Measurements from ENCODE around the gene SFT2D3.

SFT2D3 gene

GRCh38 chr2:127681288-127681804 is 20.0 kb upstream of the SFT2D3 start:
- H3K27me3 ChIP-seq (ENCODE audit: insufficient read depth, low read length), result peaks cover 35% of the 10 kb centered on the region
- H3K36me3 ChIP-seq (ENCODE audit: insufficient read depth, low read length), result no peaks in the 10 kb centered on the region
- no peak overlapping the region for H3K4me3 ChIP-seq (ENCODE audit: low read length)
- H3K9me3 ChIP-seq (ENCODE audit: low read length), result no peaks in the 10 kb centered on the region
- H3K4me1 ChIP-seq (ENCODE audit: insufficient read depth, low read length), result peaks cover 5% of the 10 kb centered on the region
- H2AFZ ChIP-seq (ENCODE audit: low read depth, low read length), result no peak overlapping the region

DNA sequence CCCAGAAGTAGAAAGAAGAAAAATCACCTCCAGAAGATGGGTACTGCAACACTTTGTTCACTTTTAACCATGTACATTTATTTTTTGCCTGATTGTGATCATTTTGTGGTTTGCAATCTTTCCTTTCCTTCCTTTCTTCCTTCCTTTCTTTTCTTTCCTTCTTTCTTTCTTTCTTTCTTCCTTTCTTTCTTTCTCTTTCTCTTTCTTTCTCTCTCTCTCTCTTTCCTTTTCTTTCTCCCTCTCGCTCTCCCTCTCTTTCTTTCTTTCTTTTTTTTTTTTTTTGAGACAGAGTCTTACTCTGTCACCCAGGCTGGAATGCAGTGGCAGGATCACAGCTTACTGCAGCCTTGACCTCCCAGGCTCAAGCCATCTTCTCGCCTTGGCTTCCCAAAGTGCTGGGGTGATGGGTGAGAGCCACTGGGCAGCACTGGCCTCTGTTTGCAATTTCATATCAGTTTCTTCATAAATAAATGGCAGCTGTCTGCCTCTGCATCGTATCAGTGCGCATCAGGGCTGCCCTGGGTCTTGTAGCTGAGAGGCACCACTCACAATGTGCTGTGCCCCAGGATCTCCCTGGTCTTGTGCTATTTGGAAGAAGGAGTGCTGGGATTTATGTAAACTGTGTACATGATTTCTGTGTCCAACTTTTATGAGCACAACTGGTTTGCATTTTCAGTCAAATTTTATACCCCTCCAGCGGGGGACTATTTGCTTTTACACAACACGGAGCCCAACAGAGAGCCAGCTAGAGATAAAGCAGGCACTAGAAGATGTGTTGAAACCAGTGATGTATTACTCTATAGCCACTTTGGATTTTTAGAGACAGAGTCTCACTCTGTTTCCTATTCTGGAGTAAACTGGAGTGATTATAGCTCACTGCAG is 19.1 kb upstream of the SFT2D3 start:
- H3K9me3 ChIP-seq (ENCODE audit: low read length), result no peaks in the 10 kb centered on the region
- H3K4me3 ChIP-seq (ENCODE audit: low read length), result no peak overlapping the region
- no peaks in the 10 kb centered on the region for H3K36me3 ChIP-seq (ENCODE audit: insufficient read depth, low read length)
- no peak overlapping the region for H2AFZ ChIP-seq (ENCODE audit: low read depth, low read length)
- H3K4me1 ChIP-seq (ENCODE audit: insufficient read depth, low read length), result peaks cover 5% of the 10 kb centered on the region
- H3K27me3 ChIP-seq (ENCODE audit: insufficient read depth, low read length), result peaks cover 27% of the 10 kb centered on the region

DNA sequence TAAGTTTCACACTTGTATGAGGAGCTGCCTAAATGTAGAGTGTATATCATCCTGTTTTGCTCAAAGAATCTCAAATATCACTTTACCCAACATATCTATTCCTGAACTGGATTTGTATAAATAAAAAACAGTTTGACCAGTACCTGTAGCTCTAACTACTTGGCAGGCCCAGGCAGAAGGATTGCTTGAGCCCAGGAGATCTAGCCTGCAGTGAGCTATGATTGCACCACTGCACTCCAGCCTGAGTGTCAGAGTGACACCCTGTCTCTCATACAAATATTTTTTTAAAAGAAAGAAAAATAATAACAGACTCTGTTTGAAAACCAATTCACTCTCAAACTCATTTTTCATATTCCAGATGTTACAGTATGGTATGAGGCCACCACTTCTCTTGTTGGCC is 18.2 kb upstream of the SFT2D3 start:
- Histone ChIP-seq H3K4me3 (ENCODE audit: low read length) (no peak overlapping the region), H3K4me1 (ENCODE audit: insufficient read depth, low read length) (peaks cover 5% of the 10 kb centered on the region), H3K9me3 (ENCODE audit: low read length) (no peaks in the 10 kb centered on the region), H3K36me3 (ENCODE audit: insufficient read depth, low read length) (no peaks in the 10 kb centered on the region), H3K27me3 (ENCODE audit: insufficient read depth, low read length) (peaks cover 20% of the 10 kb centered on the region), H2AFZ (ENCODE audit: low read depth, low read length) (no peak overlapping the region)

GRCh38 chr2:127683757-127684156 is 17.5 kb upstream of the SFT2D3 start:
- Histone ChIP-seq H3K36me3 (ENCODE audit: insufficient read depth, low read length) (no peaks in the 10 kb centered on the region), H3K27me3 (ENCODE audit: insufficient read depth, low read length) (peaks cover 14% of the 10 kb centered on the region), H2AFZ (ENCODE audit: low read depth, low read length) (no peak overlapping the region), H3K4me1 (ENCODE audit: insufficient read depth, low read length) (peaks cover 5% of the 10 kb centered on the region), H3K4me3 (ENCODE audit: low read length) (no peak overlapping the region), H3K9me3 (ENCODE audit: low read length) (no peaks in the 10 kb centered on the region)

DNA sequence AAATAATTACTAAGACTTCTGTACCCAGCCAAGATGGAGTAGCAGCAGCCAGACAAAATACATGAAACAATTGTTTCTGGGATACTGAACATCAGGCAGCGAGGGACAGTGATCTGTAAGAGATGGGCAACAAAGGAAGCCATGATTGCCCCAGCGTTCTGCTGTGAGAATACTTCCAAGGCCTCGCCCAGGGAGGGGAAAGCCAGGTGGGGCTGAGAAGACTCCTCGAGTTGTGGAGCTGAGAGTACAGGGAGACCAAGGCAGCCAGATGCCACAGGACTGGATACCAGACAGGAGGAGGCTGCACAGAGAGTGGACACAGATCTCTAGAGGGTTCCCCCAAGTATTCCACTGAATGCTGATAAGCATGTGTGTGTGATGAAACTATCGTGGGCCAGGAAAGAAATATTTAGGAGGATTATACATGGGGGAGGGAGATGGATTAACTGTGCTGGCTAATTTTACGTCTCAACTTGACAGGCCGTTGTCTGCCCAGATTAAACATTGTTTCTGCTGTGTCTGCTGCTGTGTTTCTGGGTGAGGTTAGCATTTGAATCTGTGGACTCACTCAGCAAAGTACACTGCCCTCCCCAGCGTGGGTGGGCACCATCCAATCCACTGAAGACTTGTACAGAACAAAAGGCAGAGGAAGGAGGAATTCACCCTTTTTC is 15.8 kb upstream of the SFT2D3 start:
- Histone ChIP-seq H3K4me1 (ENCODE audit: insufficient read depth, low read length) (peaks cover 5% of the 10 kb centered on the region), H3K36me3 (ENCODE audit: insufficient read depth, low read length) (no peaks in the 10 kb centered on the region), H2AFZ (ENCODE audit: low read depth, low read length) (no peak overlapping the region), H3K27me3 (ENCODE audit: insufficient read depth, low read length) (no peaks in the 10 kb centered on the region), H3K9me3 (ENCODE audit: low read length) (peaks cover 3% of the 10 kb centered on the region), H3K4me3 (ENCODE audit: low read length) (no peak overlapping the region)

GRCh38 chr2:127688405-127688804 is 12.9 kb upstream of the SFT2D3 start:
- Histone ChIP-seq H3K36me3 (ENCODE audit: insufficient read depth, low read length) (no peaks in the 10 kb centered on the region), H3K27me3 (ENCODE audit: insufficient read depth, low read length) (no peaks in the 10 kb centered on the region), H3K4me3 (ENCODE audit: low read length) (no peak overlapping the region), H3K9me3 (ENCODE audit: low read length) (peaks cover 3% of the 10 kb centered on the region), H3K4me1 (ENCODE audit: insufficient read depth, low read length) (no peaks in the 10 kb centered on the region), H2AFZ (ENCODE audit: low read depth, low read length) (no peak overlapping the region)

- H3K36me3 ChIP-seq (ENCODE audit: insufficient read depth, low read length), result no peaks in the 10 kb centered on the region
- H3K27me3 ChIP-seq (ENCODE audit: insufficient read depth, low read length), result no peaks in the 10 kb centered on the region
- no peak overlapping the region for H2AFZ ChIP-seq (ENCODE audit: low read depth, low read length)
- H3K4me3 ChIP-seq (ENCODE audit: low read length), result no peak overlapping the region
- H3K9me3 ChIP-seq (ENCODE audit: low read length), result peaks cover 3% of the 10 kb centered on the region
- no peaks in the 10 kb centered on the region for H3K4me1 ChIP-seq (ENCODE audit: insufficient read depth, low read length)
These were observed 10.6 kb upstream of the SFT2D3 start for GRCh38 chr2:127690696-127691095.

DNA sequence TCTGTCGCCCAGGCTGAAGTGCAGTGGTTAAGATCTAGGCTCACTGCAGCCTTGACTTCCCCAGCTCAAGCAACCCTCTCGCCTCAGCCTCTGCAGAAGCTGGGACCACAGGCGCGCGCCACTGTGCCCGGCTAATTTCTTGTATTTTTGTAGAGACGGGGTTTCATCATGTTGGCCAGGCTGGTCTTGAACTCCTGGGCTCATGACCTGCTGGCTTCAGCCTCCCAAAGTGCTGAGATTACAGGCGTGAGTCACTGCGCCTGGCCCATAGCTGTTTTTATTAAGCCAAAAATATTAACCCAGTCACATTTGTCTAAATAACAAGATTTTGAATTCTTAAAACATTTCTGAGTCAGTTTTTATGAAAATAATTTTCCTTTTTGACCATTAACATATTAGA is 6.3 kb upstream of the SFT2D3 start:
- no peak overlapping the region for H3K4me3 ChIP-seq (ENCODE audit: low read length)
- H3K9me3 ChIP-seq (ENCODE audit: low read length), result peaks cover 3% of the 10 kb centered on the region
- no peak overlapping the region for H2AFZ ChIP-seq (ENCODE audit: low read depth, low read length)
- H3K4me1 ChIP-seq (ENCODE audit: insufficient read depth, low read length), result no peaks in the 10 kb centered on the region
- no peaks in the 10 kb centered on the region for H3K36me3 ChIP-seq (ENCODE audit: insufficient read depth, low read length)
- H3K27me3 ChIP-seq (ENCODE audit: insufficient read depth, low read length), result no peaks in the 10 kb centered on the region

- H3K4me1 ChIP-seq (ENCODE audit: insufficient read depth, low read length), result peaks cover 5% of the 10 kb centered on the region
- no peaks in the 10 kb centered on the region for H3K36me3 ChIP-seq (ENCODE audit: insufficient read depth, low read length)
- H3K4me3 ChIP-seq (ENCODE audit: low read length), result no peak overlapping the region
- no peaks in the 10 kb centered on the region for H3K9me3 ChIP-seq (ENCODE audit: low read length)
- no peak overlapping the region for H2AFZ ChIP-seq (ENCODE audit: low read depth, low read length)
- H3K27me3 ChIP-seq (ENCODE audit: insufficient read depth, low read length), result no peaks in the 10 kb centered on the region
These were observed 5.5 kb upstream of the SFT2D3 start for GRCh38 chr2:127695491-127696472.

DNA sequence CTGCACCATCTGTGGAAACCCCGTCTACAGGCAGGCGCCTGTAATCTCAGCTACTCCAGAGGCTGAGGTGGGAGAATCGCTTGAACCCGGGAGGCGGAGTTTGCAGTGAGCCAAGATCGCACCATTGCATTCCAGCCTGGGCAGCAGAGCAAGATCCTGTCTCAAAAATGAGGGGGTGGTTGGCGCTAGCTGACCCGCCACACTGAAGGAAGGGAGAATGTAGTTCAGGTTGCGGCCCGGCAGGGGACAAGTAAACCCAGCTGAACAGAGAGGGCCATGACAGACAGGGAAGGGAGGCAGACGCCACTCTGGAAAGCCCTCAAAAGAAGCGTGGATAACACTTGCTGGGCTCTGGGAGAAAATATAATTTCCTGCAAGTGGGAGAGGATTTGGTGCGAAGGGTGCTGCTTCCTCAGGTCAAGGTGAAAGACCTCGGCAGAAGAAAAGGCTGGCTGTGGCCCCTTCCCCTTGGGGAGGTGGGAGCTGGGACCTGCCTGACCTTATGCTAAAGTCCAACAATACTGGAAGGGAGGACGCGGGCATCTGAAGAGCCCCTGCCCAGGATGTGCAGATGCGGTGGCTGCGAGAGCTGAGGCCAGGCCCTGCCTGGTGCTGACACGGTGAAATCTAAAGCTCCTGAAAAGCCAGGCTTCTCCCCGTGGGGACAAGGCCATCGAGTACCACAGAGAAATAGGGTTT is 3.7 kb upstream of the SFT2D3 start:
- Histone ChIP-seq H3K4me1 (ENCODE audit: insufficient read depth, low read length) (peaks cover 9% of the 10 kb centered on the region), H3K9me3 (ENCODE audit: low read length) (no peaks in the 10 kb centered on the region), H2AFZ (ENCODE audit: low read depth, low read length) (no peak overlapping the region), H3K36me3 (ENCODE audit: insufficient read depth, low read length) (peaks cover 2% of the 10 kb centered on the region), H3K27me3 (ENCODE audit: insufficient read depth, low read length) (no peaks in the 10 kb centered on the region), H3K4me3 (ENCODE audit: low read length) (no peak overlapping the region)

DNA sequence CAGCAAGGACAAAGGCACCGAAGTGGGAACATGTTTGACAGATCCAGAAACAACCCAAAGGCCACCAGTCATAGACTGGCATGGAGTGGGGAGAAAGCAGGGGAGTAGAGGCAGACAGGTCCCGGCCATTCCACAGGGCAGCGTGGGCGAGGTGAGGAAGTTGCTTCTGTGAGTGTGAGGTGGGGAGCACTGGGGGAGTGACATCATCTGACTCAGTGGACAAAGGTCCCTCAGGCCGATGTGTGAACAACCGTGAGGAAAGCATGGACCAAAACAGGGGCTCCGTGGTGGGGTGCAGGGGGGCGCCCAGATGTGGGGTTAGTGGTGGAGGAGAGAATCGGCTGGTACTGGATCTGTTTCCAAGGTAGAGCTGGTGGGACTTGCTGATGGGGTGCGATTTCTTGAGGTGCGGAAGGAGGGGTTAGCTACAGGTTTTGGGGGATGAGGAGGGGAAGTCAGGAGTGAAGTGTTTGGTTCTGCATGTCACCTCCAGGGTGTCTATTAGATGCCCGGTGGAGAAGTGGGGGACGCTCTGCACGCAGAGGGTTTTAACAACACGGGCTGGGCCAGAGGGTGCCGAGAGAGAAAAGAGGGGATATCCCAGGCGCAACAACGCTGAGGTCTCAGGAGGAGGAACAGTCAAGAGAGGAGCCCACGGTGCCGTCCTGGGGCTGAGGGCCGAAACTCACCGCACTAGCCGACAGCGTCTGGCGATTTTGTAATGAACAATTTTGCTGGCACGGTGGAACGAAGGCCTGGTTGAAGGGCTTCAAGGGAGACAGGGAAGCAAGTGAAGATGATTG is 2.5 kb upstream of the SFT2D3 start:
- Histone ChIP-seq H3K4me3 (ENCODE audit: low read length) (no peak overlapping the region), H3K9me3 (ENCODE audit: low read length) (peaks cover 5% of the 10 kb centered on the region), H3K27me3 (ENCODE audit: insufficient read depth, low read length) (no peaks in the 10 kb centered on the region), H3K36me3 (ENCODE audit: insufficient read depth, low read length) (peaks cover 11% of the 10 kb centered on the region), H3K4me1 (ENCODE audit: insufficient read depth, low read length) (peaks cover 12% of the 10 kb centered on the region), H2AFZ (ENCODE audit: low read depth, low read length) (no peak overlapping the region)
